Measurements from ENCODE around the gene EDIL3.

DNA sequence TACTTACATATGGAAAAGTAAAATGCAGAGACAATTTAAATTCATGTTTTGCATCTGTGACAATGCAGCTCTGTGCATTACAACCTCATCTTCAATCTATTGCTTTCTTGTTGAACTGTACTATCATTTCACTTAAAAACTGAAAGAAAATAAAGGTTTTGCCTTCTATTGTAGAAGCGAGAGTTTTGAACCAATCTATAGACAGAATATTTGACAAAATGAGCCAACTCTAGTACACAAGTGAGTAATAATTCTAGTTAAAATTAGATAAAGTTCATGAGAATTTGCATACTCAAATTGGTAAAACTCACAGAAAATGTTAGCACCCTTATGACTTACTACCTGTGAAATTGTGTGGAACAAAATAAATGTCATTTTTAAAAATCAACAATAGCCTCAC, 123.7 kb downstream of the EDIL3 start:
- TF ChIP-seq, protein P1, sequence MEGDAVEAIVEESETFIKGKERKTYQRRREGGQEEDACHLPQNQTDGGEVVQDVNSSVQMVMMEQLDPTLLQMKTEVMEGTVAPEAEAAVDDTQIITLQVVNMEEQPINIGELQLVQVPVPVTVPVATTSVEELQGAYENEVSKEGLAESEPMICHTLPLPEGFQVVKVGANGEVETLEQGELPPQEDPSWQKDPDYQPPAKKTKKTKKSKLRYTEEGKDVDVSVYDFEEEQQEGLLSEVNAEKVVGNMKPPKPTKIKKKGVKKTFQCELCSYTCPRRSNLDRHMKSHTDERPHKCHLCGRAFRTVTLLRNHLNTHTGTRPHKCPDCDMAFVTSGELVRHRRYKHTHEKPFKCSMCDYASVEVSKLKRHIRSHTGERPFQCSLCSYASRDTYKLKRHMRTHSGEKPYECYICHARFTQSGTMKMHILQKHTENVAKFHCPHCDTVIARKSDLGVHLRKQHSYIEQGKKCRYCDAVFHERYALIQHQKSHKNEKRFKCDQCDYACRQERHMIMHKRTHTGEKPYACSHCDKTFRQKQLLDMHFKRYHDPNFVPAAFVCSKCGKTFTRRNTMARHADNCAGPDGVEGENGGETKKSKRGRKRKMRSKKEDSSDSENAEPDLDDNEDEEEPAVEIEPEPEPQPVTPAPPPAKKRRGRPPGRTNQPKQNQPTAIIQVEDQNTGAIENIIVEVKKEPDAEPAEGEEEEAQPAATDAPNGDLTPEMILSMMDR (IDR thresholded peaks at IDR 0.05) = no peak
- no peak for TF ChIP-seq POLR2A (IDR thresholded peaks at IDR 0.05)

Data from lower leg skin (tissue), 3 donors.